SK-N-SH (cell line): ENCODE results near the gene PHLPP1. TPM values are rescaled to one million over a fixed set of nuclear protein-coding genes. Genes with fewer than 3 reads are reported as not detected.

Source experiments
- CTCF ChIA-PET: fragments of 300-600, 350-600 bp; formaldehyde crosslinking; extraction: SDS; loops from one replicate; lab custom pipeline; 2021; lab: Yijun Ruan, JAX
- POLR2A ChIA-PET: fragments of 350-600 bp; sonication (Branson Sonifier 250); formaldehyde crosslinking; extraction: SDS; loops from one replicate; lab custom pipeline; 2020; ENCODE audit warnings: antibody characterized with exemption, inconsistent platforms; lab: Yijun Ruan, JAX
- DNase-seq: peaks from one replicate; pipeline ENCODE4 v3.0.0; 2012
- H2AFZ ChIP-seq: fragments of 200-600 bp; sonication (generic); 2 replicates; pipeline ENCODE4 v1.8.1; 2016; ENCODE audit warnings: antibody characterized with exemption, mild to moderate bottlenecking, low read depth
- H3F3A ChIP-seq: fragments of 200-600 bp; sonication (generic); replicated peaks from 2 replicates; pipeline ENCODE3; 2016; ENCODE audit warnings: antibody characterized with exemption, mild to moderate bottlenecking; ENCODE audit not compliant: insufficient read depth
- H3K27ac ChIP-seq, 2 experiments: fragments of 200-500 bp in 1 of 2; fragments of 200-600 bp in 1 of 2; sonication (Bioruptor generic) in 1 of 2; sonication (generic), shearing (Covaris generic) in 1 of 2; 2 replicates each; pipeline versions ENCODE4 v1.5.1 to v1.6.1; 2014 to 2016; ENCODE audit warnings: low read depth in 2 of 2, inconsistent platforms in 1 of 2, low read length in 1 of 2, mild to moderate bottlenecking in 1 of 2, mixed read lengths in 1 of 2
- H3K27me3 ChIP-seq: fragments of 200-600 bp; sonication (generic), shearing (Covaris generic); 2 replicates; pipeline ENCODE4 v1.6.1; 2016; ENCODE audit warnings: mixed run types; ENCODE audit not compliant: insufficient read depth
- H3K36me3 ChIP-seq, 2 experiments: fragments of 200-500 bp in 1 of 2; fragments of 200-600 bp in 1 of 2; sonication (Bioruptor generic) in 1 of 2; sonication (generic) in 1 of 2; replicated peaks in 1 of 2; 2 replicates each; pipeline versions ENCODE3 to v1.5.1; 2014 to 2016; ENCODE audit warnings: low read length in 1 of 2, mild to moderate bottlenecking in 1 of 2; ENCODE audit not compliant: insufficient read depth in 2 of 2, control insufficient read depth in 1 of 2
- H3K4me1 ChIP-seq, 2 experiments: fragments of 200-500 bp in 1 of 2; fragments of 200-600 bp in 1 of 2; sonication (Bioruptor generic) in 1 of 2; sonication (generic), shearing (Covaris generic) in 1 of 2; 2 replicates each; pipeline versions ENCODE4 v1.5.1 to v1.6.1; 2014 to 2016; ENCODE audit warnings: low read depth in 1 of 2, low read length in 1 of 2, mixed run types in 1 of 2; ENCODE audit not compliant: insufficient read depth in 2 of 2, control insufficient read depth in 1 of 2
- H3K4me2 ChIP-seq: fragments of 200-600 bp; sonication (generic), shearing (Covaris generic); 2 replicates; pipeline ENCODE4 v1.6.1; 2017; ENCODE audit warnings: mixed run types
- H3K4me3 ChIP-seq, 2 experiments: fragments of 200-500 bp in 1 of 2; fragments of 200-600 bp in 1 of 2; sonication (Bioruptor generic) in 1 of 2; sonication (generic), shearing (Covaris generic) in 1 of 2; 2 replicates each; pipeline versions ENCODE4 v1.5.1 to v1.8.1; 2014 to 2016; ENCODE audit warnings: low read depth in 2 of 2, inconsistent platforms in 1 of 2, low read length in 1 of 2, mild to moderate bottlenecking in 1 of 2, mixed read lengths in 1 of 2, moderate library complexity in 1 of 2
- H3K79me2 ChIP-seq: fragments of 200-600 bp; sonication (generic); 2 replicates; pipeline ENCODE4 v1.8.1; 2017; ENCODE audit warnings: mild to moderate bottlenecking; ENCODE audit not compliant: insufficient read depth
- H3K9ac ChIP-seq: fragments of 200-600 bp; sonication (generic); 2 replicates; pipeline ENCODE4 v1.6.1; 2017; ENCODE audit warnings: mixed run types
- H3K9me2 ChIP-seq: fragments of 200-600 bp; sonication (generic); 2 replicates; pipeline ENCODE4 v1.6.1; 2017; ENCODE audit warnings: mixed run types
- H3K9me3 ChIP-seq: fragments of 200-600 bp; sonication (generic); 2 replicates; pipeline ENCODE4 v1.6.1; 2017; ENCODE audit warnings: mixed run types, mild to moderate bottlenecking, moderate library complexity
- H4K20me1 ChIP-seq: fragments of 200-600 bp; sonication (generic); 2 replicates; pipeline ENCODE4 v1.6.1; 2017; ENCODE audit warnings: mild to moderate bottlenecking, mixed run types; ENCODE audit not compliant: insufficient read depth
- CHD2 ChIP-seq: fragments of 150-350 bp; IDR thresholded peaks from 2 replicates; pipeline ENCODE4 v1.6.1; 2018; ENCODE audit warnings: low read length; ENCODE audit not compliant: partially characterized antibody
- CTCF ChIP-seq: fragments of 200-600 bp; sonication (generic); IDR thresholded peaks from 2 replicates; pipeline ENCODE4 v1.6.1; 2017; ENCODE audit warnings: antibody characterized with exemption, mild to moderate bottlenecking, moderate library complexity
- ELF1 ChIP-seq: IDR thresholded peaks from 2 replicates; pipeline ENCODE4 v1.4.0; 2012
- EP300 ChIP-seq, 2 experiments: IDR thresholded peaks; 2 replicates each; pipeline versions ENCODE4 v1.4.0 to v1.6.1; 2012; ENCODE audit warnings: borderline replicate concordance in 1 of 2, low read depth in 1 of 2, low read length in 1 of 2
- FOSL2 ChIP-seq: IDR thresholded peaks from 2 replicates; pipeline ENCODE4 v1.4.0; 2012; ENCODE audit warnings: low read depth, mild to moderate bottlenecking, moderate library complexity, borderline replicate concordance
- FOXJ3 ChIP-seq: sonication (generic); formaldehyde crosslinking; IDR thresholded peaks from 2 replicates; pipeline ENCODE4 v1.5.1; 2020; ENCODE audit warnings: mild to moderate bottlenecking, missing genetic modification reagents
- FOXM1 ChIP-seq: IDR thresholded peaks from 2 replicates; pipeline ENCODE4 v1.4.0; 2012; ENCODE audit warnings: low read depth, mild to moderate bottlenecking
- GABPA ChIP-seq: IDR thresholded peaks from 2 replicates; pipeline ENCODE4 v1.4.0; 2012; ENCODE audit warnings: low read depth, mild to moderate bottlenecking
- GATA2 ChIP-seq: sonication (generic); formaldehyde crosslinking; IDR thresholded peaks from 2 replicates; pipeline ENCODE4 v1.5.0; 2020; ENCODE audit warnings: mild to moderate bottlenecking, missing genetic modification reagents
- JUND ChIP-seq: IDR thresholded peaks from 2 replicates; pipeline ENCODE4 v1.4.0; 2012
- MXI1 ChIP-seq: IDR thresholded peaks from 2 replicates; pipeline ENCODE4 v1.6.1; 2012; ENCODE audit warnings: mild to moderate bottlenecking, low read depth, low read length, improper control_type of control experiment
- POLR2AphosphoS5 ChIP-seq: IDR thresholded peaks from 2 replicates; pipeline ENCODE4 v1.6.1; 2012; ENCODE audit warnings: low read depth, low read length
- RFX5 ChIP-seq: IDR thresholded peaks from 2 replicates; pipeline ENCODE4 v1.6.1; 2012; ENCODE audit warnings: mild to moderate bottlenecking, improper control_type of control experiment, low read length
- RXRA ChIP-seq: IDR thresholded peaks from 2 replicates; pipeline ENCODE4 v1.4.0; 2012; ENCODE audit warnings: low read depth, mild to moderate bottlenecking, borderline replicate concordance
- SIN3A ChIP-seq: IDR thresholded peaks from 2 replicates; pipeline ENCODE4 v1.6.1; 2012; ENCODE audit warnings: low read depth, mild to moderate bottlenecking, low read length, moderate library complexity, borderline replicate concordance
- TAF1 ChIP-seq: IDR thresholded peaks from 2 replicates; pipeline ENCODE4 v1.6.1; 2012; ENCODE audit warnings: low read depth, mild to moderate bottlenecking, low read length, moderate library complexity, borderline replicate concordance
- TCF12 ChIP-seq: IDR thresholded peaks from 2 replicates; pipeline ENCODE4 v1.4.0; 2012
- USF1 ChIP-seq: IDR thresholded peaks from 2 replicates; pipeline ENCODE4 v1.4.0; 2012; ENCODE audit warnings: low read depth, borderline replicate concordance
- WGBS: methylation state at CpG from one replicate; pipeline ENCODE4 v1.1.6; 2017; ENCODE audit warnings: low lambda C conversion rate; 5-methylcytosine and 5-hydroxymethylcytosine counted together
- polyA plus RNA-seq, 3 experiments: library from polyadenylated mRNA; depleted of rRNA; stranded (reverse); fragments of >200 nt; gene quantifications; 2 replicates each; pipeline ENCODE4 v1.2.3, GENCODE V29; 2012
- TF ChIP-seq, protein P1 (sequence below): fragments of 150-350 bp; IDR thresholded peaks from 2 replicates; pipeline ENCODE4 v1.6.1; 2016; ENCODE audit warnings: mild to moderate bottlenecking, low read depth, low read length
- TF ChIP-seq, protein P2 (sequence below): IDR thresholded peaks from 2 replicates; pipeline ENCODE4; 2012
- TF ChIP-seq, protein P3 (sequence below): fragments of 150-350 bp; IDR thresholded peaks from 2 replicates; pipeline ENCODE4 v1.6.1; 2017; ENCODE audit warnings: antibody characterized with exemption, low read length, low read depth, borderline replicate concordance

PHLPP1 gene
- polyA plus RNA-seq, 1 of the 3 experiments (the other 2 are of a cell fraction) = 4.6 TPM

GRCh38 chr18:62974928-62975675 is 259.8 kb downstream of the PHLPP1 start:
- H3K4me3 ChIP-seq = no peak overlapping the region
- 100% methylated on average over 3 of the region's 7 CpGs for WGBS
- no peaks in the 10 kb centered on the region for H3K27me3 ChIP-seq
- H3K9ac ChIP-seq = no peak overlapping the region
- no peaks in the 10 kb centered on the region for H3K9me2 ChIP-seq
- ChIA-PET CTCF (interaction anchor here (0.7 to 0.8 kb wide), 2 partner anchors 10 to 260 kb away, joined by 3 to 4 read pairs; no protein-coding TSS in a partner anchor), POLR2A (no interaction called here)
- no peaks in the 10 kb centered on the region for H3K79me2 ChIP-seq
- H2AFZ ChIP-seq = no peak overlapping the region
- H3K9me3 ChIP-seq = no peaks in the 10 kb centered on the region
- H3K4me1 ChIP-seq = peaks cover 0 to 5% of the 10 kb centered on the region in 2 experiments; a peak in 1 of 4 replicates
- H4K20me1 ChIP-seq = no peaks in the 10 kb centered on the region
- TF ChIP-seq, protein P1, sequence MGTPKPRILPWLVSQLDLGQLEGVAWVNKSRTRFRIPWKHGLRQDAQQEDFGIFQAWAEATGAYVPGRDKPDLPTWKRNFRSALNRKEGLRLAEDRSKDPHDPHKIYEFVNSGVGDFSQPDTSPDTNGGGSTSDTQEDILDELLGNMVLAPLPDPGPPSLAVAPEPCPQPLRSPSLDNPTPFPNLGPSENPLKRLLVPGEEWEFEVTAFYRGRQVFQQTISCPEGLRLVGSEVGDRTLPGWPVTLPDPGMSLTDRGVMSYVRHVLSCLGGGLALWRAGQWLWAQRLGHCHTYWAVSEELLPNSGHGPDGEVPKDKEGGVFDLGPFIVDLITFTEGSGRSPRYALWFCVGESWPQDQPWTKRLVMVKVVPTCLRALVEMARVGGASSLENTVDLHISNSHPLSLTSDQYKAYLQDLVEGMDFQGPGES = no peak
- TF ChIP-seq TCF12 = no peak
- TF ChIP-seq FOXJ3 = no peak
- TF ChIP-seq RFX5 = no peak
- TF ChIP-seq RXRA = no peak
- no peak for TF ChIP-seq GATA2
- no peak for TF ChIP-seq SIN3A
- TF ChIP-seq MXI1 = no peak
- no peak for TF ChIP-seq CTCF
- no peak overlapping the region for H3K4me2 ChIP-seq
- no peak overlapping the region for H3K27ac ChIP-seq
- DNase-seq = no peak
- H3F3A ChIP-seq = no peaks in the 10 kb centered on the region
- H3K36me3 ChIP-seq = peaks cover 0 to 6% of the 10 kb centered on the region in 2 experiments

DNA sequence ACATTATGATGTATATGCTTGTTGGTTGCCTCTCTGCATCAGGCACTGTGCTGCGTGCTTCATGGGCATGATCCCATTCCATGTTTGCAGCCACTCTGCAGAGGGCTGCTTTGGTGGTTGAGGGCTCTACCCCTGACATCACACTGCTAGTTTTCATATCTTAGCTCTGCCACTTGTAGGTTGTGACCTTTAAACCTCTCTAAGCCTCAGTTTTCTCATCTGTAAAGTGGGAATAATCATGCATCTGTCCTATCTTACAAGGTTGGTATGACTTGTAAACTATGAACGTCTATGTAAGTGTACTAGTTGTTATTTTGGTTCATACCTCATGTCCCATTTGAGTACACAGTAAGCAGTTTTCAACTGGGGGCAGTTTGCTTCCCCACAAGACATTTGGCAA is 260.4 kb downstream of the PHLPP1 start:
- WGBS = 79% methylated on average over 2 of the region's 2 CpGs
- peaks cover 0 to 5% of the 10 kb centered on the region in 2 experiments; a peak in 1 of 4 replicates for H3K4me1 ChIP-seq
- H3K9me3 ChIP-seq = no peaks in the 10 kb centered on the region
- no peaks in the 10 kb centered on the region for H3F3A ChIP-seq
- no peak overlapping the region for H3K27ac ChIP-seq
- H2AFZ ChIP-seq = no peak overlapping the region
- H4K20me1 ChIP-seq = no peaks in the 10 kb centered on the region
- peaks cover 0 to 6% of the 10 kb centered on the region in 2 experiments for H3K36me3 ChIP-seq
- no peak for DNase-seq
- H3K79me2 ChIP-seq = no peaks in the 10 kb centered on the region
- H3K9ac ChIP-seq = no peak overlapping the region
- ChIA-PET POLR2A (no interaction called here), CTCF (no interaction called here)
- H3K27me3 ChIP-seq = no peaks in the 10 kb centered on the region
- H3K4me3 ChIP-seq = no peak overlapping the region
- no peak overlapping the region for H3K4me2 ChIP-seq
- no peaks in the 10 kb centered on the region for H3K9me2 ChIP-seq
- TF ChIP-seq RXRA (no peak), TAF1 (no peak), USF1 (no peak), CHD2 (no peak), MXI1 (no peak), GABPA (no peak), TCF12 (no peak), SIN3A (no peak), POLR2AphosphoS5 (no peak), EP300 (IDR thresholded peaks at IDR 0.05; ENCODE audit: borderline replicate concordance in 1 of 2, low read depth in 1 of 2, low read length in 1 of 2) (no peak), ELF1 (no peak), FOSL2 (no peak), JUND (no peak), FOXM1 (no peak)
- TF ChIP-seq, protein P2, sequence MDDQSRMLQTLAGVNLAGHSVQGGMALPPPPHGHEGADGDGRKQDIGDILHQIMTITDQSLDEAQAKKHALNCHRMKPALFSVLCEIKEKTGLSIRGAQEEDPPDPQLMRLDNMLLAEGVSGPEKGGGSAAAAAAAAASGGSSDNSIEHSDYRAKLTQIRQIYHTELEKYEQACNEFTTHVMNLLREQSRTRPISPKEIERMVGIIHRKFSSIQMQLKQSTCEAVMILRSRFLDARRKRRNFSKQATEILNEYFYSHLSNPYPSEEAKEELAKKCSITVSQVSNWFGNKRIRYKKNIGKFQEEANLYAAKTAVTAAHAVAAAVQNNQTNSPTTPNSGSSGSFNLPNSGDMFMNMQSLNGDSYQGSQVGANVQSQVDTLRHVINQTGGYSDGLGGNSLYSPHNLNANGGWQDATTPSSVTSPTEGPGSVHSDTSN = no peak
- TF ChIP-seq, protein P1 = no peak
- TF ChIP-seq, protein P3, sequence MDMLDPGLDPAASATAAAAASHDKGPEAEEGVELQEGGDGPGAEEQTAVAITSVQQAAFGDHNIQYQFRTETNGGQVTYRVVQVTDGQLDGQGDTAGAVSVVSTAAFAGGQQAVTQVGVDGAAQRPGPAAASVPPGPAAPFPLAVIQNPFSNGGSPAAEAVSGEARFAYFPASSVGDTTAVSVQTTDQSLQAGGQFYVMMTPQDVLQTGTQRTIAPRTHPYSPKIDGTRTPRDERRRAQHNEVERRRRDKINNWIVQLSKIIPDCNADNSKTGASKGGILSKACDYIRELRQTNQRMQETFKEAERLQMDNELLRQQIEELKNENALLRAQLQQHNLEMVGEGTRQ = no peak
